Non-pigmented ciliary epithelial cell (primary cell): ENCODE results near the gene PIH1D2.
"Not testable (repeated sequence)": the region's sequence is repeated elsewhere in the genome, so short reads cannot be mapped to it uniquely, and the experiment has no call there.

ENCODE experiments used
- DNase-seq: peaks from one replicate; pipeline ENCODE4 v3.0.0-alpha.2; 2010; ENCODE audit warnings: low read depth

Gene PIH1D2

DNA sequence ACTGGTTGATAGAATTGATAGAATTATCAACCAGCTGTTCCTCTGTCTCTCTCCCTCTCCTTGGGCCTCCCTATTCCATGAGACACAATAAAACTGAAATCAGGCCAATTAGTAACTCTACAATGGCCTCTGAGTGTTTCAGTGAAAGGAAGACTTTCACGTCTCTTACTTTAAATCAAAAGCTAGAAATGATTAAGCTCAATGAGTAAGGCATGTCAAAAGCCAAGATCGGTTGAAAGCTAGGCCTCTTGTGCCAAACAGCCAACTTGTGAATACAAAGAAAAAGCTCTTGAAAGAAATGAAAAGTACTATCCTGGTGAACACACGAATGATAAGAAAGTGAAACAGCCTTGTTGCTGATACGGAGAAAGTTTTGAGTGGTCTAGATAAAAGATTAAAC, 16.6 kb downstream of the PIH1D2 start:
- no peak for DNase-seq

DNA sequence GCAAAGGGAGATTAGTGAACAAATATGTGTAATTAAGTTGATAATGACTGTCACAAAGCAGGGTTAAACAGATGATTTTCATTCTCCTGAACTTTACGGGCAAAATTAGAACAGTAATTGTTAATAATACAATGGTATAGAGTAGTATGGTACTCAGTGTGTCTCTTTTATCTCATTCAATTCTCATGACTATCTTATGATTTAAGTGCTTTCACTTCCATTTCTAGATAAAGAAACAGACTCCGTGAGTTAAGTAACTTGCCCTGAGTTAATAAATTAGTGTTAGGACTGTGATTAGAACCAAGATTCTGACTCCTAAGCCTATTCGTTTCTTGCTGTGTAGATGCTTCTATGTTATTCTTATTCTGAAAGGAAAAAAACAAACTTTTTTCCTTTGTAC, 22.0 kb downstream of the PIH1D2 start:
- no peak for DNase-seq

GRCh38 chr11:112050721-112051120, 23.1 kb downstream of the PIH1D2 start:
- DNase-seq: no peak

DNA sequence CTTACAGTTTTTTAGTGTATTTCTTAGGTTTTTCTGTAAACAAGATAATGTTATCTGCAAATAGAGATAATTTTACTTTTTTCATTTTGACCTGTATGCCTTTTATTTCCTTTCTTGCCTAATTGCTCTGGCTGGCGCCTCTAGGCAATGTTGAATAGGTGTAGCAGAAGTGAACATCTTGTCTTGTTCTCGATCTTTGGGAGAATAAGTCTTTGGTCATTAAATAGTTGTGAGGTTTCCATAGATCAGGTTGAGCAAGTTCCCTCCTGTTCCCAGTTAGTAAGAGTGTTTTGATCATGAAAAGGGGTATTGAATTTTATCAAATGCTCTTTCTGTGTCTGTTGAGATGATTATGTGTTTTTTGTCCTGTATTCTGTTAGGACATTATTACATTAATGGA, 24.0 kb downstream of the PIH1D2 start:
- DNase-seq: no peak

DNA sequence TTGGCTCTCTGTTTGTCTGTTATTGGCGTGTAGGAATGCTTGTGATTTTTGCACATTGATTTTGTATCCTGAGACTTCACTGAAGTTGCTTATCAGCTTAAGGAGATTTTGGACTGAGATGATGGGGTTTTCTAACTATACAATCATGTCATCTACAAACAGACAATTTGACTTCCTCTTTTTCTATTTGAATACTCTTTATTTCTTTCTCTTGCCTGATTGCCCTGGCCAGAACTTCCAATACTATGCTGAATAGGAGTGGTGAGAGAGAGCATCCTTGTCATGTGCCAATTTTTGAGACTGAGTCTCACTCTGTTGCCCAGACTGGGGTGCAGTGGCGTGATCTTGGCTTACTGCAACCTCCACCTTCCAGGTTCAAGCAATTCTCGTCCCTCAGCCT, 25.6 kb downstream of the PIH1D2 start:
- DNase-seq: not testable (repeated sequence)

DNA sequence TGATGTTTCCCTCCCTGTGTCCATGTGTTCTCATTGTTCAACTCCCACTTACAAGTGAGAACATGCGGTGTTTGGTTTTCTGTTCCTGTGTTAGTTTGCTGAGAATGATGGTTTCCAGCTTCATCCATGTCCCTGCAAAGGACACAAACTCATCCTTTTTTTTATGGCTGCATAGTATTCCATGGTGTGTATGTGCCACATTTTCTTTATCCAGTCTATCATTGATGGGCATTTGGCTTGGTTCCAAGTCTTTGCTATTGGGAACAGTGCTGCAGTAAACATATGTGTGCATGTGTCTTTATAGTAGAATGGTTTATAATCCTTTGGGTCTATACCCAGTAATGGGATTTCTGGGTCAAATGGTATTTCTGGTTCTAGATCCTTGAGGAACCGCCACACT, 27.2 kb downstream of the PIH1D2 start:
- not testable (repeated sequence) for DNase-seq

- no peak for DNase-seq
Measured at GRCh38 chr11:112044961-112045360, 28.9 kb downstream of the PIH1D2 start.

GRCh38 chr11:112042961-112043304, 30.9 kb downstream of the PIH1D2 start:
- DNase-seq: no peak

DNA sequence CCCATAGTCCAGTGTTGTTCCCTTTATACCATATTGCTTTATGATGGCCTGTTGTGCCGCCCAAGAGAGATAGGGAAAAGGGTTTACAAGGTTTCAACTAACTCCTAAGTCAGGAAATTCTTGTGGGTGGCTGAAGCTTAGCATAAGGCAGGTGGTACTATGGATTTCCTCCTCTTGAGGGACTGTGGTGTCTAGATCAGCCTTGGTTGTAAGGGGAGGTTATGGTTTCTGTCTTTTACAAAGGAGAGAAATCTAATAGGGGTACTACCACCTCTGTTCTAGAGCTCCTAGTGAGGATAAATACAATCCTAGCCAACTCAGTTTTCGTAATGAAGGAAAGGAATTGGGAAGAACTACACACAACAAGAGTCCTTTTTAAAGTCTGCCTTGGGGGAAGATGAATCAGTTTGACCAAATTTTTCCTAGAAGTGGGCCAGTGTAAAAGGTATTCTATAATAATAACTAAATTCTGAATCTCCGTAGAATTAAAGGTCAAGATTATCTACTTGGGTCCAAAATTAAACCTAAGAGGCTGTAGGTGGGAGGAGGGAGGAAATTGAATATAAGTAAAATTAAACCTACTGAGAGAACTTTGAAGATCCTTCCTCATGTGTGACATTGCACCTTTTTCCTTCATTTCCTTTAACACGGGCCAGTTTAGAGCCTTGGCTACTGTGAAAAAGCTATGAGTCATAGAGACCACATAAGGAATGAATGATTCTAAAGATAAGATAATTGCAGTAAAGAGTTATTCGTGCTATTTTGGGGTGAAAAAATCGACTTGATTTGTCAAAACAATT, 31.5 kb downstream of the PIH1D2 start:
- DNase-seq: peak; percentile 41

GRCh38 chr11:112037527-112037926, 36.3 kb downstream of the PIH1D2 start:
- DNase-seq: no peak

DNA sequence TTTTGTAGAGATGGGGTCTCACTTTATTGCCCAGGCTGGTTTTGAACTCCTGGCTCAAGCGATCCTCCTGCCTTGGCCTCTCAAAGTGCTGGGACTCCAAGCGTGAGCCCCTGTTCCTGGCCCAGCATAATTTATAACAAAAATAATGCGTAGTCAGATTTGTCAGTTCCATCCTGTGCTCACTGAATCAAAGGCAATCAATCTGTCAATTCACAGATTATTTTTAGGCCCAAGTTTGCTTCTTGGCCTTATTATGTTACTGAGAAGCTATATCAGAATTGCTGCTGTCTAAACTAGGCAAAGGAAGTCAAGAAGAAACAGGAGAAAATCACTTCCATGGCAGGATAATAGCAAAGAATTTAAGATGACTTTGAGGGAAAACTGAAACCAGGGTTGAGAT, 39.9 kb downstream of the PIH1D2 start:
- DNase-seq: no peak

DNA sequence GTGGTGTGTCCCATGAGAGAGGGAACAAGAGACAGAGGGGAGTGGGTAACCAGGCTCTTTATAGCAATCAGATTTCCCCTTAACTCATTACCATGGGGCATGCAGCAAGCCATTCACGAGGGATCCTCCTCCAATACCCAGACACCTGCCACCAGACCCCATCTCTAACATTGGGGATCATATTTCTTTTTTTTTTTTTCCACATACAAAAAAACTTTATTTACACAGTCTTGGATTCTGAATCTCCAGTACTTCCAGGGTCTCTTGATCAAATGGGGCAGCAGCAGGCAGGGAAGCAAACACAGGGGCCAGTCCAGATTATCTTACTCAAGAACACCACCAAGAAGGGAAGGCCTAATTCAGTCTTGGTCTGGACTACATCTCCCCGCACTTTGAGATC, 44.4 kb downstream of the PIH1D2 start:
- no peak for DNase-seq

DNA sequence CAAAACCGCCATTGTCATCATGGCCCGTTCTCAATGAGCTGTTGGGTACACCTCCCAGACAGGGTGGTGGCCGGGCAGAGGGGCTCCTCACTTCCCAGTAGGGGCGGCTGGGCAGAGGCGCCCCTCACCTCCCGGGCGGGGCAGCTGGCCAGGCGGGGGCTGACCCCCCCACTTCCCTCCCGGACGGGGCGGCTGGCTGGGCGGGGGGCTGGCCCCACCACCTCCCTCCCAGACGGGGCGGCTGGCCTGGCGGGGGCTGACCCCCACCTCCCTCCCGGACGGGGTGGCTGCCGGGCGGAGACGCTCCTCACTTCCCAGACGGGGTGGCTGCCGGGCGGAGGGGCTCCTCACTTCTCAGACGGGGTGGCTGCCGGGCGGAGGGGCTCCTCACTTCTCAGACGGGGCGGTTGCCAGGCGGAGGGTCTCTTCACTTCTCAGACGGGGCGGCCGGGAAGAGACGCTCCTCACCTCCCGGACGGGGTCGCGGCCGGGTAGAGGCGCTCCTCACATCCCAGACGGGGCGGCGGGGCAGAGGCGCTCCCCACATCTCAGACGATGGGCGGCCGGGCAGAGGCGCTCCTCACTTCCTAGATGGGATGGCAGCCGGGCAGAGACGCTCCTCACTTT, 46.9 kb downstream of the PIH1D2 start:
- DNase-seq: not testable (repeated sequence)

DNA sequence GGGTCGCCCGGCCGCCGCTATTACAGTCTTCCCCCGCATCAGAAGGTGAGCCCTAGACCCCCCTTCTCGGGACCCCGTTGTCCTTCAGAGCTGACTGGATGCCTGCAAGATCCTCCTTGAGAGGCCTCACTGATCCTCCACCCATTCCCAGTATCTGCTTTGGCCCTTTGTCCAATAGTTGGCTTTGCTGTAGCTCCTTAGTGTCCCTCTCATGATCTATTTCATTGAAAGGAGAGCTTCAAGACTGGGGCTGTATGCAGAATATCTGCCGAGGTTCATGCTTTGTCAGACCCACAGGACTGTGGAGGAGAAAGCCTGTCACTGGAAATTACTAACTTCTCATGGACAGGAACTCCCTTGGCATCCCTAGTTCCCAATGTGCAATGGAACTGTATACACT, 48.1 kb downstream of the PIH1D2 start:
- DNase-seq: no peak

- DNase-seq: no peak
Measured at GRCh38 chr11:112024773-112025678, 48.8 kb downstream of the PIH1D2 start, which contains the start of gene DLAT. Gene DLAT, plus strand, starts transcription at chr11:112025408. Its CDS starts 65 bp downstream, at chr11:112025473.

DNA sequence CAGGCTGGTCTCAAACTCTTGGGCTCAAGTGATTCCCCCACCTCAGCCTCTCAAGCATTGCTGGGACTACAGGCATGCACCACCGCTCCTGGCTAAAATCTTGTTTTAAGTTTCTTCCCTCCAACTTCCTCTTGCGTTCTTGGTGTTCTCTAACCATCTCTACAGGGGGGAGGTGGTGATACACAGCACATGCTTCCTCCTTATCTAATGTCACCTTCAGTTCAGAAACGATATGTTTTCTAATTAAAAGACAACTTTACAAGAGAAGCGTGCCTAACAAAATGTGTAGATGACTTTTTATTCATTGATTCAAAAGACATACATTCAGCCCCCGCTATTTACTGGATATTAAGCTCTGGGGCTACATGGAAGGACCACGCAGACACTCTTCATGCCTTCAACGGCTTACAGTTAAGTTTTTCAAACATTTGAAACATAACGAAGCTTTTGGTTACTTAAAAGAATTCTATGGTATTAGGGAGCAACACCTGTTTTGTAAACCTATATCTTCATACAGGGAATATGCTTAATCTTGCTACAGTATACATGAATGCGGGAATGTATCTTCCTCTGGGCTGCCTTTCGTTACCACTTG, 49.5 kb downstream of the PIH1D2 start:
- no peak for DNase-seq

DNA sequence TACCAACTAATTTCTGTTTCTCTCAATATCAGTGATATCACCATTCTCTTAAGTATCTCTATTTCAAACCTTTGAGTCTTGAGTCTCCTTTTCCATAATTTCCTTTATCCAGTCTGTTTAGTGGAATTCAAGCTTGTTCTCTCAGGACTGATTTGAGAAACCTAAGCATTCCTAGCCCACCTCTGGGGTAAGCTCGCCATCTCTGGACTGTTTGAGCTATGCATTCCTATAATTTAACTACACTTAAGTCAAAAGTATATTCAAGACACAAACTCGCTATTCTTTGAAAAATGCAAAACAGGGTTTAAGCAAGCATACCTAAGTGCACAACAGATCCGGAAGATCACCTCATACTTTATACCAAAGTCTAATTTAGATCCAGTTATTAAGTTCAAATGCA, 50.7 kb downstream of the PIH1D2 start:
- no peak for DNase-seq

- no peak for DNase-seq
Measured at GRCh38 chr11:112019066-112019465, 54.8 kb downstream of the PIH1D2 start.
